ENCODE measurements around the gene PPIL3.
"Not testable (repeated sequence)": the region's sequence is repeated elsewhere in the genome, so short reads cannot be mapped to it uniquely, and the experiment has no call there.

The PPIL3 gene

GRCh38 chr2:200905618-200906296, 16.9 kb upstream of the PPIL3 start:
- peak; percentile 61 for TF ChIP-seq CTCF (IDR thresholded peaks at IDR 0.05; ENCODE audit: low read depth, low read length)
- H3K4me3 ChIP-seq (ENCODE audit: low read depth, low read length), result no peak overlapping the region

- no peak overlapping the region for H3K4me3 ChIP-seq (ENCODE audit: low read depth, low read length)
- peak; percentile 70 for TF ChIP-seq CTCF (IDR thresholded peaks at IDR 0.05; ENCODE audit: low read depth, low read length)
These were observed 12.7 kb upstream of the PPIL3 start for GRCh38 chr2:200901459-200902072.

- no peak overlapping the region for H3K4me3 ChIP-seq (ENCODE audit: low read depth, low read length)
- TF ChIP-seq CTCF (IDR thresholded peaks at IDR 0.05; ENCODE audit: low read depth, low read length), result no peak
These were observed 10.6 kb upstream of the PPIL3 start for GRCh38 chr2:200899482-200899881.

- not testable (repeated sequence) for H3K4me3 ChIP-seq (ENCODE audit: low read depth, low read length)
These were observed 7.1 kb downstream of the PPIL3 start for GRCh38 chr2:200881715-200882249.

- TF ChIP-seq CTCF (IDR thresholded peaks at IDR 0.05; ENCODE audit: low read depth, low read length), result no peak
- no peak overlapping the region for H3K4me3 ChIP-seq (ENCODE audit: low read depth, low read length)
These were observed 10.5 kb downstream of the PPIL3 start for GRCh38 chr2:200878289-200878880.

GRCh38 chr2:200877443-200877842, 11.4 kb downstream of the PPIL3 start:
- no peak for TF ChIP-seq CTCF (IDR thresholded peaks at IDR 0.05; ENCODE audit: low read depth, low read length)

GRCh38 chr2:200873560-200873959, 15.3 kb downstream of the PPIL3 start:
- H3K4me3 ChIP-seq (ENCODE audit: low read depth, low read length), result no peak overlapping the region
- TF ChIP-seq CTCF (IDR thresholded peaks at IDR 0.05; ENCODE audit: low read depth, low read length), result no peak

More at GRCh38 chr2:200877443-200877842, 11.4 kb downstream of the PPIL3 start:
- H3K4me3 ChIP-seq (ENCODE audit: low read depth, low read length), result no peak overlapping the region

Data from WI38 (cell line).